Pulmonary artery endothelial cell (primary cell): ENCODE data around the gene SH3YL1. TPM values are rescaled to one million over a fixed set of nuclear protein-coding genes. Genes with fewer than 3 reads are reported as not detected.
"Not testable (repeated sequence)": the region's sequence is repeated elsewhere in the genome, so short reads cannot be mapped to it uniquely, and the experiment has no call there.

Experiments
- DNase-seq: peaks from one replicate; pipeline ENCODE4 v3.0.0-alpha.2; 2011; ENCODE audit warnings: low read depth, low spot score
- total RNA-seq: library from RNA; depleted of rRNA; stranded (reverse); fragments of >200 nt; gene quantifications from 2 replicates; pipeline ENCODE4 v1.2.3, GENCODE V29; 2014

Gene SH3YL1
- total RNA-seq, 1 donor from 2014 or later: 20.8 TPM

GRCh38 chr2:184695-185094 is 79.1 kb downstream of the SH3YL1 start:
- DNase-seq: no peak

GRCh38 chr2:182509-183122 is 81.2 kb downstream of the SH3YL1 start:
- no peak for DNase-seq

GRCh38 chr2:180311-180710 is 83.5 kb downstream of the SH3YL1 start:
- no peak for DNase-seq

GRCh38 chr2:179886-180285 is 83.9 kb downstream of the SH3YL1 start:
- DNase-seq: no peak

GRCh38 chr2:177733-178132 is 86.1 kb downstream of the SH3YL1 start:
- DNase-seq: no peak

GRCh38 chr2:176917-177316 is 86.9 kb downstream of the SH3YL1 start:
- DNase-seq: no peak

- DNase-seq: no peak
Measured at GRCh38 chr2:175880-176820, 87.7 kb downstream of the SH3YL1 start.

GRCh38 chr2:175161-175786 is 88.6 kb downstream of the SH3YL1 start:
- DNase-seq: no peak

GRCh38 chr2:172120-172519 is 91.7 kb downstream of the SH3YL1 start:
- not testable (repeated sequence) for DNase-seq

- no peak for DNase-seq
Measured at GRCh38 chr2:169741-170140, 94.1 kb downstream of the SH3YL1 start.

Other genes starting within 250 kb of the SH3YL1 start
- gene FAM110C, start 217.5 kb downstream of the SH3YL1 start, total RNA-seq: 0.26 TPM in 1 of 2 replicates, not detected in the other
- 89.2 and 123 TPM in 2 replicates for gene ACP1, start 915 bp upstream of the SH3YL1 start, total RNA-seq
- not detected in 2 replicates for gene ALKAL2, start 24.1 kb upstream of the SH3YL1 start, total RNA-seq